ENCODE measurements around the gene SLC16A7. TPM values are rescaled to one million over a fixed set of nuclear protein-coding genes. Genes with fewer than 3 reads are reported as not detected.

SLC16A7 gene
- total and polyA plus RNA-seq, 2 of the 8 experiments (the other 6 are each of a cell fraction or from before 2014, with no cell fraction given): 0.74 to 4.3 TPM

GRCh38 chr12:59583003-59583712, 12.7 kb upstream of the SLC16A7 start:
- no peak overlapping the region for H3K18ac ChIP-seq (ENCODE audit: extremely low read depth, low read length)
- H3K4me3 ChIP-seq (ENCODE audit: extremely low read depth in 1 of 4, insufficient read depth in 2 of 4, low read depth in 3 of 4, low read length in 4 of 4): no peak overlapping the region
- no peaks in the 10 kb centered on the region for H3K23me2 ChIP-seq (ENCODE audit: low read depth, low read length)
- H4K91ac ChIP-seq (replicated peaks; ENCODE audit: insufficient read length, low read length): no peak overlapping the region
- no peaks in the 10 kb centered on the region for H3K4me1 ChIP-seq (replicated peaks in 1 of 4; ENCODE audit: control insufficient read depth in 3 of 4, insufficient read depth in 4 of 4, low read length in 3 of 4)
- H2BK120ac ChIP-seq (replicated peaks; ENCODE audit: low read depth, low read length): no peak overlapping the region
- H2AFZ ChIP-seq (ENCODE audit: low read length): no peak overlapping the region
- no peak overlapping the region for H3K14ac ChIP-seq (ENCODE audit: insufficient read length)
- TF ChIP-seq CBX8 (IDR thresholded peaks at IDR 0.05; ENCODE audit: borderline replicate concordance, low read depth, low read length): no peak
- H3K79me2 ChIP-seq (ENCODE audit: control insufficient read depth in 1 of 2, insufficient read depth in 2 of 2, low read length in 2 of 2): no peaks in the 10 kb centered on the region
- no peaks in the 10 kb centered on the region for H4K20me1 ChIP-seq (replicated peaks in 1 of 2; ENCODE audit: control insufficient read depth in 1 of 2, insufficient read depth in 2 of 2, low read length in 2 of 2)
- no peak overlapping the region for H4K5ac ChIP-seq (ENCODE audit: insufficient read length, low read depth, low read length)
- H2AK5ac ChIP-seq (ENCODE audit: low read depth, low read length): no peak overlapping the region
- H3K9me3 ChIP-seq (ENCODE audit: insufficient read depth in 2 of 2, low read depth in 1 of 2, low read length in 1 of 2): no peaks in the 10 kb centered on the region
- no peak for FAIRE-seq
- no peak overlapping the region for H2BK15ac ChIP-seq (ENCODE audit: low read length)
- no peak for DNase-seq (ENCODE audit: low read depth in 1 of 2, low spot score in 2 of 2)
- CTCF ChIA-PET (ENCODE audit: partially characterized antibody): no interaction called here
- H3K79me1 ChIP-seq (ENCODE audit: low read depth, low read length): no peaks in the 10 kb centered on the region
- no peak overlapping the region for H3K4me2 ChIP-seq (ENCODE audit: insufficient read depth in 1 of 2, low read depth in 2 of 2, low read length in 2 of 2)
- no peak overlapping the region for H3K9ac ChIP-seq (replicated peaks in 1 of 4; ENCODE audit: extremely low read depth in 1 of 4, low read depth in 3 of 4, low read length in 3 of 4)
- H3K36me3 ChIP-seq (ENCODE audit: control insufficient read depth in 2 of 4, insufficient read depth in 4 of 4, low read length in 3 of 4): no peaks in the 10 kb centered on the region
- no peak overlapping the region for H2BK12ac ChIP-seq (ENCODE audit: low read depth, low read length)
- no peak overlapping the region for H2BK20ac ChIP-seq (ENCODE audit: low read length)
- H4K8ac ChIP-seq (ENCODE audit: extremely low read depth, insufficient read depth, low read length): no peak overlapping the region
- POLR2A ChIA-PET (ENCODE audit: partially characterized antibody): no interaction called here
- H3K56ac ChIP-seq (replicated peaks; ENCODE audit: insufficient read length, low read depth, low read length): no peak overlapping the region
- H3K27me3 ChIP-seq (replicated peaks in 1 of 4; ENCODE audit: control insufficient read depth in 3 of 4, extremely low read depth in 1 of 4, insufficient read depth in 3 of 4, low read length in 3 of 4): peaks cover 0 to 1% (median 0%) of the 10 kb centered on the region in 4 experiments; a peak in 1 of 7 replicates
- no peak overlapping the region for H3K23ac ChIP-seq (ENCODE audit: insufficient read length)
- H3K27ac ChIP-seq (ENCODE audit: low read depth, low read length): no peak overlapping the region
- 79% methylated on average over 1 of the region's 1 CpG; no CpG with 5 or more reads in 1 of the 2 experiments for WGBS, 2 experiments (ENCODE audit: extremely low coverage in 1 of 2, insufficient coverage in 1 of 2, insufficient read length in 1 of 2, insufficient replicate concordance in 2 of 2, low coverage in 1 of 2, low lambda C conversion rate in 2 of 2, missing lambda C conversion rate in 1 of 2)
- no peak overlapping the region for H3K4ac ChIP-seq (replicated peaks; ENCODE audit: insufficient read length, low read depth, low read length)
- H2BK5ac ChIP-seq (ENCODE audit: low read depth, low read length): no peak overlapping the region

All from H1 (cell line).